SK-N-SH (cell line): ENCODE results near the gene PEX26.

Experiments used
- CTCF ChIP-seq: fragments of 200-600 bp; sonication (generic); IDR thresholded peaks from 2 replicates; pipeline ENCODE4 v1.6.1; 2017; ENCODE audit warnings: antibody characterized with exemption, mild to moderate bottlenecking, moderate library complexity
- MXI1 ChIP-seq: IDR thresholded peaks from 2 replicates; pipeline ENCODE4 v1.6.1; 2012; ENCODE audit warnings: mild to moderate bottlenecking, low read depth, low read length, improper control_type of control experiment
- NFIC ChIP-seq: IDR thresholded peaks from 2 replicates; pipeline ENCODE4 v1.4.0; 2012; ENCODE audit warnings: borderline replicate concordance
- USF1 ChIP-seq: IDR thresholded peaks from 2 replicates; pipeline ENCODE4 v1.4.0; 2012; ENCODE audit warnings: low read depth, borderline replicate concordance

GRCh38 chr22:18057568-18058209 is 20.1 kb upstream of the PEX26 start:
- TF ChIP-seq MXI1 (no peak), USF1 (no peak), CTCF (no peak), NFIC (peak; percentile 88)
